ENCODE measurements around the gene GSTA3.
"Not testable (repeated sequence)": the region's sequence is repeated elsewhere in the genome, so short reads cannot be mapped to it uniquely, and the experiment has no call there.

Gene GSTA3

GRCh38 chr6:52909531-52909930, at the start of gene GSTA3:
Gene GSTA3 (minus strand): TSS chr6:52909698. CDS start chr6:52905834, 3,864 bp downstream.
- Histone ChIP-seq H3K4me2 (no peak within 1 kb of the TSS), H3K9me3 (replicated peaks in 1 of 11) (peaks cover 2 to 10% (median 6%) of the 10 kb centered on the region in 11 experiments; a peak in 15 of 22 replicates), H3K27ac (no peak within 1 kb of the TSS), H3K27me3 (no peaks in the 10 kb centered on the region), H3K4me1 (no peaks in the 10 kb centered on the region), H4K20me1 (no peaks in the 10 kb centered on the region), H3K9ac (no peak within 1 kb of the TSS), H3K36me3 (no peaks in the 10 kb centered on the region), H3K4me3 (no peak within 1 kb of the TSS)
- TF ChIP-seq Cebpa-rat (IDR thresholded peaks at IDR 0.05), result no peak

GRCh38 chr6:52958546-52959255, 49.2 kb upstream of the GSTA3 start:
- peak overlapping the region in 1 of 11 experiments; percentile 2; a peak in 1 of 22 replicates for H3K4me2 ChIP-seq
- no peak overlapping the region for H3K4me3 ChIP-seq
- peaks cover 14 to 29% (median 26%) of the 10 kb centered on the region in 10 experiments for H3K4me1 ChIP-seq
- no peaks in the 10 kb centered on the region for H3K36me3 ChIP-seq
- TF ChIP-seq Cebpa-rat (IDR thresholded peaks at IDR 0.05), result 0 out of 22 replicates have a peak, but pooled peaks of 1 of the 11 experiments have one; percentile 16
- no peak overlapping the region for H3K9ac ChIP-seq
- peaks cover 0 to 12% (median 0%) of the 10 kb centered on the region in 11 experiments; a peak in 2 of 22 replicates for H3K27me3 ChIP-seq
- H3K9me3 ChIP-seq (replicated peaks in 1 of 11), result peaks cover 0 to 18% (median 0%) of the 10 kb centered on the region in 11 experiments; a peak in 7 of 22 replicates
- no peak overlapping the region for H3K27ac ChIP-seq
- H4K20me1 ChIP-seq, result peaks cover 0 to 7% (median 0%) of the 10 kb centered on the region in 11 experiments; a peak in 1 of 22 replicates

- no peaks in the 10 kb centered on the region for H3K36me3 ChIP-seq
- H3K27ac ChIP-seq, result no peak overlapping the region
- no peak for TF ChIP-seq Cebpa-rat (IDR thresholded peaks at IDR 0.05)
- H3K9me3 ChIP-seq (replicated peaks in 1 of 11), result no peaks in the 10 kb centered on the region
- H3K27me3 ChIP-seq, result peaks cover 0 to 12% (median 0%) of the 10 kb centered on the region in 11 experiments; a peak in 2 of 22 replicates
- no peak overlapping the region for H3K9ac ChIP-seq
- peaks cover 9 to 17% (median 16%) of the 10 kb centered on the region in 10 experiments for H3K4me1 ChIP-seq
- no peak overlapping the region for H3K4me2 ChIP-seq
- peaks cover 0 to 3% (median 0%) of the 10 kb centered on the region in 11 experiments; a peak in 1 of 22 replicates for H4K20me1 ChIP-seq
- no peak overlapping the region for H3K4me3 ChIP-seq
Observed at GRCh38 chr6:52955871-52956270, 46.4 kb upstream of the GSTA3 start.

- H3K27me3 ChIP-seq, result peaks cover 0 to 12% (median 0%) of the 10 kb centered on the region in 11 experiments; a peak in 2 of 22 replicates
- H3K4me2 ChIP-seq, result no peak overlapping the region
- no peak overlapping the region for H3K27ac ChIP-seq
- no peak for TF ChIP-seq Cebpa-rat (IDR thresholded peaks at IDR 0.05)
- no peak overlapping the region for H3K4me3 ChIP-seq
- no peaks in the 10 kb centered on the region for H3K9me3 ChIP-seq (replicated peaks in 1 of 11)
- H3K36me3 ChIP-seq, result no peaks in the 10 kb centered on the region
- H4K20me1 ChIP-seq, result no peaks in the 10 kb centered on the region
- H3K4me1 ChIP-seq, result peaks cover 0 to under 1% (median 0%) of the 10 kb centered on the region in 10 experiments; a peak in 2 of 20 replicates
- no peak overlapping the region for H3K9ac ChIP-seq
Observed at GRCh38 chr6:52953911-52954839, 44.7 kb upstream of the GSTA3 start.

- Histone ChIP-seq H3K9me3 (replicated peaks in 1 of 11) (no peaks in the 10 kb centered on the region), H4K20me1 (no peaks in the 10 kb centered on the region; a peak in 1 of 22 replicates), H3K4me3 (no peak overlapping the region), H3K4me1 (no peaks in the 10 kb centered on the region), H3K4me2 (no peak overlapping the region), H3K27ac (no peak overlapping the region), H3K27me3 (no peaks in the 10 kb centered on the region), H3K36me3 (no peaks in the 10 kb centered on the region), H3K9ac (no peak overlapping the region)
- TF ChIP-seq Cebpa-rat (IDR thresholded peaks at IDR 0.05), result no peak
Observed at GRCh38 chr6:52946306-52946705, 36.8 kb upstream of the GSTA3 start.

GRCh38 chr6:52942821-52943220, 33.3 kb upstream of the GSTA3 start:
- H3K27ac ChIP-seq; H3K27me3 ChIP-seq; H3K36me3 ChIP-seq; H3K9me3 ChIP-seq (replicated peaks in 1 of 11); H3K4me2 ChIP-seq; H3K4me3 ChIP-seq; H4K20me1 ChIP-seq; H3K4me1 ChIP-seq; H3K9ac ChIP-seq: not testable (repeated sequence)

GRCh38 chr6:52942221-52942620, 32.7 kb upstream of the GSTA3 start:
- Histone ChIP-seq H3K4me2 (no peak overlapping the region), H3K36me3 (no peaks in the 10 kb centered on the region)
- TF ChIP-seq Cebpa-rat (IDR thresholded peaks at IDR 0.05), result no peak

GRCh38 chr6:52937908-52938307, 28.4 kb upstream of the GSTA3 start:
- no peaks in the 10 kb centered on the region for H3K9me3 ChIP-seq (replicated peaks in 1 of 11)
- no peak overlapping the region for H3K9ac ChIP-seq
- no peak overlapping the region for H3K4me3 ChIP-seq
- H3K27ac ChIP-seq, result no peak overlapping the region
- no peaks in the 10 kb centered on the region; a peak in 1 of 22 replicates for H3K27me3 ChIP-seq
- H3K4me2 ChIP-seq, result no peak overlapping the region
- no peaks in the 10 kb centered on the region for H3K36me3 ChIP-seq
- peaks cover 0 to 4% (median 0%) of the 10 kb centered on the region in 10 experiments; a peak in 1 of 20 replicates for H3K4me1 ChIP-seq
- no peaks in the 10 kb centered on the region for H4K20me1 ChIP-seq
- TF ChIP-seq Cebpa-rat (IDR thresholded peaks at IDR 0.05), result no peak

More at GRCh38 chr6:52942221-52942620, 32.7 kb upstream of the GSTA3 start:
- H3K4me3 ChIP-seq, result no peak overlapping the region
- no peak overlapping the region for H3K9ac ChIP-seq
- H4K20me1 ChIP-seq, result no peaks in the 10 kb centered on the region; a peak in 1 of 22 replicates
- H3K9me3 ChIP-seq (replicated peaks in 1 of 11), result no peaks in the 10 kb centered on the region
- H3K27me3 ChIP-seq, result no peaks in the 10 kb centered on the region
- H3K27ac ChIP-seq, result no peak overlapping the region
- no peaks in the 10 kb centered on the region for H3K4me1 ChIP-seq

GRCh38 chr6:52933778-52934177, 24.3 kb upstream of the GSTA3 start:
- H3K36me3 ChIP-seq, result no peaks in the 10 kb centered on the region
- H3K9ac ChIP-seq, result no peak overlapping the region
- H3K9me3 ChIP-seq (replicated peaks in 1 of 11), result peaks cover 0 to 8% (median 0%) of the 10 kb centered on the region in 11 experiments; a peak in 4 of 22 replicates
- H3K27ac ChIP-seq, result no peak overlapping the region
- no peaks in the 10 kb centered on the region for H4K20me1 ChIP-seq
- H3K4me2 ChIP-seq, result no peak overlapping the region
- H3K27me3 ChIP-seq, result no peaks in the 10 kb centered on the region; a peak in 1 of 22 replicates
- peaks cover 0 to 8% (median 1%) of the 10 kb centered on the region in 10 experiments; a peak in 3 of 20 replicates for H3K4me1 ChIP-seq
- TF ChIP-seq Cebpa-rat (IDR thresholded peaks at IDR 0.05), result 0 out of 22 replicates have a peak, but pooled peaks of 1 of the 11 experiments have one; percentile 26
- no peak overlapping the region for H3K4me3 ChIP-seq
